LNCaP clone FGC (cell line): ENCODE measurements around the gene IRX4.

ENCODE experiments used
- DNase-seq: peaks from one replicate; pipeline ENCODE4 v3.0.0-alpha.2; 2011; ENCODE audit warnings: low read depth
- H3K4me3 ChIP-seq: 2 replicates; pipeline ENCODE4 v1.5.1; 2011; ENCODE audit warnings: mild to moderate bottlenecking, low read depth, low read length, control low read depth
- TF ChIP-seq, protein P1 (sequence below): IDR thresholded peaks from 2 replicates; pipeline ENCODE4 v1.5.1; 2012; ENCODE audit warnings: mild to moderate bottlenecking; ENCODE audit not compliant: control insufficient read depth, insufficient read depth; ENCODE audit errors: extremely low read depth

IRX4 gene

DNA sequence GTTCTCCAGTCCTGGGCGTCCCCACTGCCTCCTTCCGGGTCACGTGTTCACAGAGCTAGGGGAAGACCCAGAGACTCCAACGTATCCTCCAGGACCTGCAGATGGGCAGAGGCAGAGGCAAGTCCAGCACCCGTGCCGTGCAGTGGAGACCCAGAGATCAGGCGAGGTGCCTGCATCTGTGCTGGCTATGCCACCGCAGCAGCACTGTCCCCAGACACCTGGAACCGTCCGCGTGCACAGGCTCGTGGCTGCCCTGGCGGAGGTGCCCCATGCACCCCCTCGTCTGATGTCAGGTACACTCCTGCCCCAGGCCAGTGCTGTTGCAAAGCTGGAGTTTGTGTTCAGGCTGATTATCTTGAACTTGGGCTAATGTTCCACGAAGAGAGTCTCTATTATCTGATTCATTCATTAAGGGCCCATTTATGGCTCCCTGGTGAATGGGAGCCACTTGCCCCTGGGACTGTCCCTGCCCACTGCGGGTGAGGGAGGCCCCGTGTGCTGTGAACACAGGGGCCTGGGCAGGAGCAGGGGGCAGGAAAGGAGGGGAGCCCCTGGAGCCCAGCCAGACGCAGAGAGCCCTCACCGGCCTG is 13.7 kb downstream of the IRX4 start:
- TF ChIP-seq, protein P1, sequence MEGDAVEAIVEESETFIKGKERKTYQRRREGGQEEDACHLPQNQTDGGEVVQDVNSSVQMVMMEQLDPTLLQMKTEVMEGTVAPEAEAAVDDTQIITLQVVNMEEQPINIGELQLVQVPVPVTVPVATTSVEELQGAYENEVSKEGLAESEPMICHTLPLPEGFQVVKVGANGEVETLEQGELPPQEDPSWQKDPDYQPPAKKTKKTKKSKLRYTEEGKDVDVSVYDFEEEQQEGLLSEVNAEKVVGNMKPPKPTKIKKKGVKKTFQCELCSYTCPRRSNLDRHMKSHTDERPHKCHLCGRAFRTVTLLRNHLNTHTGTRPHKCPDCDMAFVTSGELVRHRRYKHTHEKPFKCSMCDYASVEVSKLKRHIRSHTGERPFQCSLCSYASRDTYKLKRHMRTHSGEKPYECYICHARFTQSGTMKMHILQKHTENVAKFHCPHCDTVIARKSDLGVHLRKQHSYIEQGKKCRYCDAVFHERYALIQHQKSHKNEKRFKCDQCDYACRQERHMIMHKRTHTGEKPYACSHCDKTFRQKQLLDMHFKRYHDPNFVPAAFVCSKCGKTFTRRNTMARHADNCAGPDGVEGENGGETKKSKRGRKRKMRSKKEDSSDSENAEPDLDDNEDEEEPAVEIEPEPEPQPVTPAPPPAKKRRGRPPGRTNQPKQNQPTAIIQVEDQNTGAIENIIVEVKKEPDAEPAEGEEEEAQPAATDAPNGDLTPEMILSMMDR, result no peak
- DNase-seq, result no peak
- no peak overlapping the region for H3K4me3 ChIP-seq

DNA sequence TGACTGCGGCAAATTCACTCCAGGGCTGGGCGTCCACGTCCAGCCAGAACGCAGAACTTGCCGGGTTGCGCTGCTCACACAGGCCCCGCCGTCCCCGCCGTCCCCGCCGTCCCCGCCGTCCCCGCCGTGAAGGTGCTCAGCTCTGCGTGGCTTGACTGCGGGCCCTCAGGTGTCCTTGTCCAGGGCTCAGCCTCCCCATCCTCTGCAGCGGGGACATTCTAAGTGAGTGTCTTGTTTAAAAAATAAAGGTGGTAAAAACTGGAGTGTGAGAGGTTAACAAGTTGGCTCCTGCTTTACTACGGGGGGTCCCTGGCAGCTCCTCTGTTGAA is 14.9 kb downstream of the IRX4 start:
- TF ChIP-seq, protein P1, result no peak
- no peak for DNase-seq

GRCh38 chr5:1867114-1867814 is 15.5 kb downstream of the IRX4 start:
- no peak overlapping the region for H3K4me3 ChIP-seq

More for the DNA sequence above, 14.9 kb downstream of the IRX4 start:
- H3K4me3 ChIP-seq, result no peak overlapping the region

GRCh38 chr5:1865948-1866347 is 16.8 kb downstream of the IRX4 start:
- H3K4me3 ChIP-seq, result no peak overlapping the region
- TF ChIP-seq, protein P1, result no peak

More at GRCh38 chr5:1867114-1867814, 15.5 kb downstream of the IRX4 start:
- peak; percentile 56 for DNase-seq
- TF ChIP-seq, protein P1, result no peak

GRCh38 chr5:1865486-1865885 is 17.2 kb downstream of the IRX4 start:
- TF ChIP-seq, protein P1, result no peak
- no peak overlapping the region for H3K4me3 ChIP-seq
- DNase-seq, result no peak

More at GRCh38 chr5:1865948-1866347, 16.8 kb downstream of the IRX4 start:
- no peak for DNase-seq

GRCh38 chr5:1864896-1865440 is 17.8 kb downstream of the IRX4 start:
- H3K4me3 ChIP-seq, result no peak overlapping the region
- DNase-seq, result no peak
- TF ChIP-seq, protein P1, result no peak
